ENCODE results near the gene SLCO3A1.

The SLCO3A1 gene

GRCh38 chr15:91916051-91916450, 62.5 kb downstream of the SLCO3A1 start:
- no peak for DNase-seq

GRCh38 chr15:91917686-91918360, 64.3 kb downstream of the SLCO3A1 start:
- no peak for DNase-seq

GRCh38 chr15:91919014-91919534, 65.6 kb downstream of the SLCO3A1 start:
- DNase-seq, result no peak

- DNase-seq, result no peak
Measured at GRCh38 chr15:91921188-91921842, 67.8 kb downstream of the SLCO3A1 start.

GRCh38 chr15:91921843-91922198, 68.3 kb downstream of the SLCO3A1 start:
- DNase-seq, result no peak

- DNase-seq, result no peak
Measured at GRCh38 chr15:91922646-91923547, 69.4 kb downstream of the SLCO3A1 start.

GRCh38 chr15:91924183-91924582, 70.7 kb downstream of the SLCO3A1 start:
- DNase-seq, result no peak

GRCh38 chr15:91924837-91925495, 71.5 kb downstream of the SLCO3A1 start:
- DNase-seq, result no peak

GRCh38 chr15:91925794-91926193, 72.3 kb downstream of the SLCO3A1 start:
- no peak for DNase-seq

- no peak for DNase-seq
Measured at GRCh38 chr15:91926908-91927270, 73.4 kb downstream of the SLCO3A1 start.

GRCh38 chr15:91927585-91927984, 74.1 kb downstream of the SLCO3A1 start:
- DNase-seq, result no peak

GRCh38 chr15:91928675-91929074, 75.2 kb downstream of the SLCO3A1 start:
- DNase-seq, result no peak

GRCh38 chr15:91929509-91929908, 76.0 kb downstream of the SLCO3A1 start:
- DNase-seq, result no peak

GRCh38 chr15:91930092-91930491, 76.6 kb downstream of the SLCO3A1 start:
- DNase-seq, result no peak

GRCh38 chr15:91936182-91936775, 82.8 kb downstream of the SLCO3A1 start:
- no peak for DNase-seq

- DNase-seq, result no peak
Measured at GRCh38 chr15:91936927-91937326, 83.4 kb downstream of the SLCO3A1 start.

GRCh38 chr15:91938136-91938535, 84.6 kb downstream of the SLCO3A1 start:
- DNase-seq, result no peak

- no peak for DNase-seq
Measured at GRCh38 chr15:91939403-91939831, 85.9 kb downstream of the SLCO3A1 start.

GRCh38 chr15:91940496-91941381, 87.2 kb downstream of the SLCO3A1 start:
- DNase-seq, result no peak

- no peak for DNase-seq
Measured at GRCh38 chr15:91941871-91942658, 88.6 kb downstream of the SLCO3A1 start.
